ENCODE results near the gene CXorf65.

DNA sequence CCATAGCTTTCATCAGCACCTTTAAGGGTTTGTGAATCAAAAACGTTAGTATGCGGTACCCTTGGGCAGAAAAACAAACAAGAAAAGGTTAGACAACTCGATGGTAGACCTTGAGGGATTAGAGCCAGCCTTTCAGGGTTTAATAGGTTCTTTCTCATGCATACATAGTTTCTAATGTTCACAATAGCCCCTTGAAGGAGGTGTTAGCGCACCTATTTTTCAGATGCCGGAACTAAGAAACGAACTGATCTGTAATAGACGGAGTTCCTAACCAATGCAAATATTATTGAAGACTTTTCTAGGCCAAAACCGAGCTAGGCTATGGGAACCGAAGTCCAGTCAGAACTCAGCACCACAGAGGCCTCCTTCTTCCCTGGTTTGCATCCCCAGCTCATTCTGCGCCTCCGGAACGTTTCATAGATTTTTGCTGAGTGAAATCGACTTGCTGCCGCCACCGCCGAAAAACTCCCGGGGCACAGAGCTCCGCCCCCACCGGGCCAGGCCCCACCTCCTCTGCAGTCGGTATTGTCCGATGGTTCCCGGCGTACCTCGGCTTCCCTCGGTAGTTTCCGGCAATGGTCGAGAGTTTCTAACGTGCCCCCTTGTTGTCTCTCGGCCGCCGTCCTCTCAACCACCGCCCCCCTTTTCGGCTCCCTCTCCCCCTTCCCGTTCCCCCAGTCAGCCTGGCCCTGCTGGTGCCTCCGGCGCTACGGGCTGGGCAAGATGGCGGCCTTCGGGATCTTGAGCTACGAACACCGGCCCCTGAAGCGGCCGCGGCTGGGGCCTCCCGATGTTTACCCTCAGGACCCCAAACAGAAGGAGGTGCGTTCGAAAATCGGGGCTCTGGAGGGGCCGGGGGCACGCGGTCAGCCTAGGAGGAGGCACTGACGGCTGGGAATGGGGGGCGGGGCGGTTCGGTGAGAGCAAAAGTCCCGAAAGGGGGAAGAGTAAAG is 11.8 kb upstream of the CXorf65 start, which contains the start of gene MED12:
- TF ChIP-seq GATA2 (IDR thresholded peaks at IDR 0.05; ENCODE audit: low read depth, low read length) (no peak), GATA3 (IDR thresholded peaks at IDR 0.05; ENCODE audit: low read depth, low read length) (no peak)
